Left forelimb (tissue), 1 donor: Measurements from ENCODE around the gene GRB14.
"Not testable (repeated sequence)": the region's sequence is repeated elsewhere in the genome, so short reads cannot be mapped to it uniquely, and the experiment has no call there.

Experiments used
- DNase-seq: peaks from one replicate; pipeline ENCODE4 v3.0.0-alpha.2; 2018; ENCODE audit warnings: low spot score

Gene GRB14

DNA sequence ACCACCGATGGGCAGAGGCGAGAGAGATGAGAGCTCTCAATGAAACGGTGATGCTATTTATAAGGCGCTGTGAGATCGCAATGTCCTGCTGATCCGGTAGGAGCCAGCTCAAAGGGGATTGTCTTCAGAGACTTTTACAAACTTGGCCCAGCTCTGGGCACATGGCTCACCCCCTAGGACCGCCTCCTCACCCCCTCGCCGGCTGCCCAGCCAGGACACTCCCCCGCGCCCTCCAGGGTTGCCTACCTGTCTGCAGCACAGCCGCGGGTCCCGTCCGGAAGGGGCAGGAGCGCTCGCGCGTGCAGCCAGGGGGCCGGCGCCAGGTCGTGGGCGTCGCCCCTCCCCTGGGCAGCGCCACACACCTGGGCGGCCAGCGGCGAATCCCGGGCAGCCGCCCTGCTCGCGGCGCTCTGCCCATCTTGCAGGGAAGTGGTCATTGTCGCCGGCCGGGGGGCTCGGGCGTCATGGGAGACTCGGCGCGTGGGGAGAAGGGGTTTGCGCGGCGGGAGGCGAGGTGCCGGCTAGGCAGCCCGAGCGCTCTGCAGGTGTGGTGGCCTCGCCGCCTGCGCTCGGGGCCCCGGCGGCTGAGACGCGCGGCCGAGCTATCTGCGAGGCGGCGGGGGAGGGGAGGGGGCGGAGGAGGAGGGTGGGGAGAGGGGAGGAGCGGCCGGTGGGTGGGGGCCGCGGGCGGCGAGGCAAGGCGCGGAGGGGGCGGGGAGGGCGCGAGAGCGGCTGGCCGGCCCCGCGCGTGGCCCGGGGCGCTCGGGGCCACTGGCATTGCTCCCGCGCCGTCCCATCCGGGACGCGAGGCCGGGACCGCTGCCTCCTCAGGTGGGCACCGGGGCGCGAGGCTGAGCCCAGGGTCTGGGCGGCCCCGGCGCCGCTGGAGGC, at the start of gene GRB14:
GRB14 (minus strand) TSS at position 610 of the 891 bp plus-strand sequence; CDS start at position 437, 173 bp downstream.
- peak; percentile 67 for DNase-seq

DNA sequence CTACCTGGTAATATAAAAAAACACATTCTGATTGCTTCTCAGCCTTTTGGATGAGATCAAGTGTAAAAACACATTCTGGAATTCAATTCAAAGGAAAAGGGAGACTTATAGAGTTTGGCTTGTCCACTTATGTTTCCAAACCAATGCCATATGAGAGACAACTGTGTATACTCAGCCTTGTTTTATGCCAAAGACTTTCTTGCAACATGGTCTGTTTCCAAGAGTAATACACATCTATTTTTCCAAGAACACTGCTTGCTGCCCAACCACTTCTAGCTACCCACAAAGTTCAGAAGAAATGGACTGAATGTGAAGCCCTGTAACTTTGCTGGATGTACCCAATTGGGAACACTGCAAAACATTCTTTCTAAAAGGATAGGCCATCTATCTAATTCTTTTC, 48.0 kb upstream of the GRB14 start:
- DNase-seq: no peak

DNA sequence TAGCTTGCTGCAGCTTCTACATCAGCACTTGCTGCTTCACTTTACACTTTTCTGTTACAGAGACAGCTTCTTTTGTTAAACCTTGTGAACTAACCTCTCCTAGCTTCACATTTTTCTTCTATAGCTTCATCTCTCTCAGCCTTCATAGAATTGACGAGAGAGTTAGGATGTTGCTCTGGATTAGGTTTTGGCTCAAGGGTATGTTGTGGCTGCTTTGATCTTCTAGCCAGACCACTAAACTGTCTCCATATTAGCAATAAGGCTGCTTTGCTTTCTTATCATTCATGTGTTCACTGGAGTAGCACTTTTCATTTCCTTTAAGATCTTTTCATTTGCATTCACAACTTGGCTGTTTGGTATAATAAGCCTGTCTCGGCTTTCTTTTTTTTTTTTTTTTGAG, 46.3 kb upstream of the GRB14 start:
- no peak for DNase-seq

DNA sequence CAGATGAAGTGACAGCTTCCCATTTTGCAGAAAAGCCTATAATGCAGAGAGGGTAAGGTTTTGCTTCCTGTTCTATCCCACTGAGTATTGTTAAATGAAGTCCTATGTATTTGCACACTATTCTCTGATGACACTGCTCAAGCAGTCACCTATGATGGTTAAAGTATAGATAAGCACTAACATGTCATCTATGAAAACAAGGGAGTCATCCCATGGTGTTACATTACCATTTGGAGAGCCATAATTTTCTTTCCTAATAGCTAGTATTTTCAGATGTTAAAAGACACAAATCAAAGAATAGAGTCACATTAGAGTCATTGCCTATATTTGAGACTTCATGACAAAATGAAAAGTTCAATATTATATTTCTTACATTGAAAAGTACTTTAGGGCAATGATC, 42.8 kb upstream of the GRB14 start:
- no peak for DNase-seq

DNA sequence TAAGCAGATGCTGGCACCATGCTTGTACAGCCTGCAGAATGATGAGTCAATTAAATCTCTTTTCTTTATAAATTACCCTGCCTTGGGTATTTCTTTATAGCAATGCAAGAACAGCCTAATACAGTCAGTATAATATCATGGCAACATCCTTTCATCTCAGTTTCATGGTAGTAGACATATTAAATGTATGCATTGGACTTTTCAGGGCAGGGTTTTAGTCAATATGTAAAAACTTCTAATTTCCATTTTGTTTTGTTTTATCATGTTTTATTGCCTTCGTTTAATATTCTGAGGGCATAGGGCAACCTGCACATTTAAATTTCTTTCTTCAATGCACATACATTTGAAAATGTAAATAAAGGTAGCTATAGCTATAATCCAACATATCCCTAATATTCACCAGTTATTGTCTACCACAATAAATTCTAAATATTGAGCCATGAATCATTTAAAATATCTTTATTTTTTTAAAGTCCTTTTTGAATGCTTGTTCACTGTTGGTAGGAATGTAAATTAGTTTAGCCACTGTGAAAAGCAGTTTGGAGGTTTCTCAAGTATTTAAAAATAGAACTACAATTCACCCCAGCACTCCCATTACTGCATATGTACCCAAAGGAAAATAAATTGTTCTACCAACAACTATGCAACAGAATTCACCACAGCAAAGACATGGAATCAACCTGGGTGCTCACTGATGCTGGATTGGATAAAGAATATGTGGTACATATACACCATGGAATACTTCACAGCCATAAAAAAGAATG, 41.8 kb upstream of the GRB14 start:
- no peak for DNase-seq

DNA sequence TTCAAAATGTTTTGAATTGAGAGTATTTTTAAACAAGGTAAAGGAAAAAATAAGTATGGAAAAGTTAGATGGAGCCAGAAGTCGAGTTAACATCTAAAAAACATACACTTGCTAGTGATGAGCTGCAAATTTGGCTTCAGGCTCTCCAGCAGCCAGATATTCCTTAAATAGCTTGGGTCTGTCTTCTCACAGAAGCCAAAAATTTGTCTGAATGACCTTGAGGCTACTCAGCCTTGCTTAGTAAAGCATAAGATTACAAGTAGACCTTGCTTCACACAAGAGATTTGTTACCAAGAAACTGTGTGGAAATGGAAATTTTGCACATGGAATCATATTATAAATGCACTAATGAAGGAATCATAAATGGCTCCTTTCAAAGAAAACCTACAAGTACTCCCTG, 40.8 kb upstream of the GRB14 start:
- DNase-seq: no peak

DNA sequence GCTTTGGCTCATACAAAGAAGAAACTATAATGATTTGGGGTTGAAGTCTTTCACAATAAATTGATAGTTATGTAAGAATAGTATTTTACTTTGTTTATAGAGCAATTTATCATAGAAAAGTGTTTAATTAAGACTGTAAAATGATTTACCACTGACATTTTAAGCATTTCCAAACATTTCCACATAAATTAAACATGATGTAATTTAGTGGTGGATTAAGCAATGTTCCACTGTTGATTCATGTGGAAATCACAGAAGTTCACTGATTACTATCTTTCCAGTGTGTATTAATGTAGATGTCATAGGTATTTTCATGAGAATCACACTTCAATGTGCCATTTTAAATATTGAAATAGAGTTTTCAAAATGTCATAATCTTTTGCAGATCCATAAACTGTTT, 40.1 kb upstream of the GRB14 start:
- DNase-seq: no peak

DNA sequence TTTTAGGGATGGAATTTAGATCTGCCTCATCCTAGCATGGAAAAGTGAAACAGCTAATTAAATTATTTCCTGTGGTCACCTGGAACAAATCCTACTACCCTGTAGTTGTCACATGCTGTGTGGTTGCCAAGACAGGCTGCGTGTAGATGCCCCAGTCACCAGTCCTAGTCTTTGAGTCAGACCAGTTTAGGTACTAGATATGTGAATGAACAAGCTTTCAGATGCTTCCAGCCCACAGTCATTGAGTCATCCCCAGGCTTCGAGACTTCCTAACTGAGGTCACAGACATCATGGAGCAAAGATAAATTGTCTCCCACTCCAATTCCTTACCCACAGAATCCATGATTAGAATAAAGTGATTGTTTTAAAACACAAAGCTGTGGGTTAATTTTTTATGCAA, 35.8 kb upstream of the GRB14 start:
- DNase-seq: no peak

DNA sequence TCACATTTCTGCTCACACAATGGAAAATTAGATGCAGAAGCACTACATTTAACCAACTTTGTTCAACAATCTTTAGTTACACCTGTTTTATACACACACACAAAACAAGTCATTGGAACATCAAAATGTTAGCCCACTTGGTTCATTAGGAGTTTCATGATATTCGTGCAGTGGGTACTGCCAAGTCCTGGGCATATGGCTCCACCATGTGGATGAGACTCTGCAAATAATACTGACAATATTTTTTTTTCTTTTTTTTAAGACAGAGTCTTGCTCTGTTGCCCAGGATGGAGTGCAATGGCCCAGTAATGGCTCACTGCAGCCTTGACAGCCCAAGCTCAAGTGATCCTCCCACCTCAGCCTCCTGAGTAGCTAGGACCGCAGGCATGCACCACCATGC, 34.5 kb upstream of the GRB14 start:
- DNase-seq: no peak

DNA sequence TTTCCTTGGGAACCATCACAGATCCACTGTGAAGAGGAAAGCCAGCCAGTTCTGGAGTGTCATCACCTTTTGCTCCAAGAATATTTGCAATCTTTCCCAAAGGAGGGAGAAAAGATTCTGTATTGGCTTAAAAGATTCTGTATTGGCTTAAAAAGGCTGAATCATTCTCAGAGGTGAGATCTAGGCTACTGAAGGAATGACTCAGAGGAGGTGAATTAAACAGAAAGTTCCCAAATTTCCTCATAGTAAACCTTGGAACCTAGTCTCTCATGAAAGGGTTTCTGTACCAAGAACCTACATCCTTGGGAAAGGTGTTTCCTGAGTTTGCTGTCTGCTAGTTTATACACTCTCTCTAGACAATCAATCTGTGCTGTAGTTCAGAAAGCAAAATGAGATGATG, 34.1 kb upstream of the GRB14 start:
- no peak for DNase-seq

DNA sequence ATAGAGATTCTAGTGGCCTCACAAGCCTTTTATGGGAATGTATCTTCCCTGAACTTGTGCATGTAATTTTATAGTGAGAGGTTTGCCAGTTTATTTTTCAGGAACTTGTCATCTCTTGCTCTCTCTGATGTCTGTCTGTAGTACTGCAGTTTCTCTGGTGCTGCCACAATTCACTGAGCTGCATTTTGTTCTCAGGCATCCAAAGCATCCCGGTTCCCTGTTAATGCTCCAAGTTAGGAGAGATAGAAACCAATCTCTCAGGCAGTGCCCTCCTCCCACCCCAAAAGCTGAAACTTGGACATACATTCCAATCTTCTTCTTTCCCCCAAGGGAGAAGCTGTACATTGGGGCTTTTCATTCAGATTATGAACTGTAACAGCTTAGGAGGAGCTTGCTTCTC, 30.1 kb upstream of the GRB14 start:
- DNase-seq: no peak

DNA sequence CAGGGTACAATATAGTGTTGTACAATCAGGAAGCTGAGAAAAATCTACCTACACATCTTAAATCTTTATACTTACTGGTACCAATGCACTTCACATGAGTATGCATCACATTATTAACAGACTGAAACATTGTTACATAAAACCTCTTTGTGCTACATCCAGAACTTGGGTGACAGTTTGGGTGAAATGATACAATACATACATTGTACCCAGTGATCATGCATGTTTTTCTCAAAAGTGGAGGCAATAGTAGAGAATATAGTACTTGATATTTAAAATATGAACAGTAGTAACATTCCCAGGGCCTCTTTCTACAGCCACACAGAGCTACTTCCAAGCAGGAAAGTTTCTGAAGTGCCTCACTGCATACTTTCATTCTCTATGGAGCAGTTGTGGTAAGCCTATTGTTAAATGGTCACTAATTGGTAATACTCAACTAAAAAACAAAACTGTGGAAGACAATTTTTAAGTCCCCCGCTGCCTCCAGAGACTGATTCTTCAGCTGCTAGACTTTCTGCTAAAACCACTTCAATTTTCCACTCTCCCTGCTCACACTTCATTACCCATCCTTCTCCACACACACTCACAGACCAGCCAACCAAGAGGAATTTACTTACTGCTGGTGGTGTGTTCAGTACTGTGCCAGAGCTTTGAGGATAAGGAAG, 22.9 kb upstream of the GRB14 start:
- no peak for DNase-seq

DNA sequence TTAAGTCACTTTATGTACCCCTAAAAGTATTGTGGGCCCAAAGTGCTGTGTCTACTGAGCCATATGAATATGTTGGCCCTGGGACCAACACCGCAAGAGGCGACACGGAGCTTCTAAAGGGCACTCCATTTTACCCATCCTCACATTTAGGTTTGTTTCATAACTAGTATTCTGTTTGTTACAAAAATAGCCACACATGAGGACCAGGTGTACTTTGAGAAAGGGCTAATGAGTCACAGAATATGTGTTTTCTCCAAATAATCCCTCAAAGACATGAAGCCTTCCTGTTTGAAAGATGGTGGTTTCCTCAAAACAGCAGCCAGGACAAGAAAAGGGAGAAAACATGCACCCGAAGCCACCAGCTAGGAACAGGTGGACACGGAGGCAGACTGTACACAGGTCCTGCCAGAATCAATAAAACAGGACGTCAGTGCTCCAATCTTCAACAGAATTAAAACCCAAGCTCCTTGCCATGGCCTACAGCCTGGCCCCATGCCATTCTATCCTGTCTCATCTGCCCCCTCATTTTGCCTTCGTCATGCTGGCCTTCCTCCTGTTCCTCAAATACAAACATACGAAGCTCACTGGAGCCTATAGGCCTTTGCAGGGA, 21.8 kb upstream of the GRB14 start:
- no peak for DNase-seq

DNA sequence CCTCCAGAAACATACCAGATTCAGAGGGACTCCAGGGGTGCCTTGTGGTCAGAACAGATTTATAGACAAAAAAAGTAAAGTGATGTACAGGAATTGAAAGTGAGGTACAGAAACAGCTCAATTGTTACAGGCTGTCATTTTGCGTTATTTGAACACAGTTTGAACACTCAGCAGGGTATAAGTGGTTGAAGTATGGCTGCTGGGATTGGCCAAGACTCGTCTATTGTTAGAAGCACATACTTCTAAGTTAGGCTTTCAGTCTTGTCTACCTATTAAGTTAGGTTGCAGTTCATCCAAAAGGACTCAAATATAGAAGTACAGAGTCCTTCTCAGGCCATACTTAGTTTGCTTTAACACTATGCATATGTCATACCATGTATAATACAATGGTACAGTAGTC, 21.0 kb upstream of the GRB14 start:
- no peak for DNase-seq

DNA sequence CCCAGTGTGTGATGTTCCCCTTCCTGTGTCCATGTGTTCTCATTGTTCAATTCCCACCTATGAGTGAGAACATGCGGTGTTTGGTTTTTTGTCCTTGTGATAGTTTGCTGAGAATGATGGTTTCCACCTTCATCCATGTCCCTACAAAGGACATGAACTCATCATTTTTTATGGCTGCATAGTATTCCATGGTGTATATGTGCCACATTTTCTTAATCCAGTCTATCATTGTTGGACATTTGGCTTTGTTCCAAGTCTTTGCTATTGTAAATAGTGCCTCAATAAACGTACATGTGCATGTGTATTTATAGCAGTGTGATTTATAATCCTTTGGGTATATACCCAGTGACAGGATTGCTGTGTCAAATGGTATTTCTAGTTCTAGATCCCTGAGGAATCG, 7.0 kb upstream of the GRB14 start:
- DNase-seq: not testable (repeated sequence)

DNA sequence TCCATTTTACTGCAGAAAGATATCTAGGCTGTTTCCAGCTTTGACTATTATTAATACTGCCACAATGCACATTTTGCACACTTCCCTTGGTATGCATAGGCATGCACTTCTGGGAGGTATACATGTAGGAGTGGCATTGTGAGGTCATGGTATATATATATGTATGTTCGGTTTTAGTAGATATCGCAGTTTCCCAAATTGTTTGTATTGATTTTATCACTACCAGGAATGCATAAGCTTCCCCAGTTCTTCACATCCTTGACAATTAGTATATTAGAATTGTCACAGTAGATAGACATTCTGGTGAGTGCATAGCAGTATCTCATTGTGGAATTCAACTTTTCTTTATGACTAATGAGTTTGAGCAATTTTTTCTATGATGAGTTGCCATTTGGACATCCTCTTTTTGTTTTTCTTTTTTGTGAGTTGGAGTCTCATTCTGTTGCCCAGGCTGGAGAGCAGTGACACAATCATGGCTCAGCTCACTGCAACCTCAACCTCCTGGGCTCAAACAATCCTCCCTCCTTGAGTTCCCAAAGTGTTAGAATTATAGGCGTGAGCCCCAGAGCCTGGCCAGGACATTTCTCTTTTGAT, 4.2 kb upstream of the GRB14 start:
- DNase-seq: no peak

DNA sequence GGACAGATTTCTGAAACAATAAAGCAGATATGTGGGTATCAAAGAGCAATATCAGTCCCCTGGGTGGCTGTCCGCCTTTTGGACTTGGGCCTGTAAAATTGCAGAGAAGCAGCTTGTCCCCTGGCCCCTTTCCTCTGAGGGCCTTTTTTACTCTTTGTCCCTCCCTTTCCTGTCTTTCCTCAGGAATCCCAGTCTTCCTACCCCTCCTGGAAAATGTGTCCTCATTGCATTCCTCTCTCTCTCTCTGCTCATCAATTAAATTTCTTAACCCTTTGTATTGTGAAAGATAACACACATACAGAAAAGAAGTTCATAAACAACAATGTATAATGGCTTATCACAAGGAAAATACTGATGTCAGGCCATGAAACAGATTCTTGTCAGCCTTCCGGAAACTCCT, 3.0 kb upstream of the GRB14 start:
- DNase-seq: no peak

DNA sequence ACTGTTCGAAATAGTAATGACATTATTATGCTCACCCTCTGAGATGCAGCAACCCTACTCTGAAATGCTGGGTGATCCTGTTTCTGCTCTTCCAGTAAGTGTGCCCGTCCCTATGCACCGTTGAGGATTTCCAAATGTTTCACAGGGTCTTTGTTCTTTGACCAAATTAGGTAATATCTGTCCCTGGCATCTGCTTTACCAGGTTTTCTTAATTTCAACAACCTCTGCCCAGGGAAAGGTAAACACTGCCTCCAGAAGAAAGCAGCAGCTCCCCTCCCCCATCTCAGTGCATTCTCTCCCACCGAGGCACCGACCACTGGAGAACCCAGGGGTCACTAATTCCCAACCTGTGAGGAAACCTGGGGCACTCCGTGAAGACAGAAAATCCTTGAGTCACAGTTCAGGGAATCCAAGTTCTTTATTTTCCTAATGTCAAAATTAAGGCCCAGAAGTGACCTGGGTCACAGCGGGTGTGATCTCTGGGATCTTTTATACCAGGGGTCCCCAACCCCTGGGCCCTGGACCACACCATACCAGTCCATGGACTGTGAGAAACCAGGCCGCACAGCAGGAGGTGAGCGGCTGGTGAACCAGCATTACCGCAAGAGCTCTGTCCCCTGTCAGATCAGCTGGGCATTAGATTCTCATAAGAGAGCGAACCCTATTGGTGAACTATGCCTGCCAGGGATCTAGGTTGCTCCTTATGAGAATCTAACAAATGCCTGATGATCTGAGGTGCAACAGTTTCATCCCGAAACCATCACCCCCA, 1.2 kb upstream of the GRB14 start:
- DNase-seq: no peak

DNA sequence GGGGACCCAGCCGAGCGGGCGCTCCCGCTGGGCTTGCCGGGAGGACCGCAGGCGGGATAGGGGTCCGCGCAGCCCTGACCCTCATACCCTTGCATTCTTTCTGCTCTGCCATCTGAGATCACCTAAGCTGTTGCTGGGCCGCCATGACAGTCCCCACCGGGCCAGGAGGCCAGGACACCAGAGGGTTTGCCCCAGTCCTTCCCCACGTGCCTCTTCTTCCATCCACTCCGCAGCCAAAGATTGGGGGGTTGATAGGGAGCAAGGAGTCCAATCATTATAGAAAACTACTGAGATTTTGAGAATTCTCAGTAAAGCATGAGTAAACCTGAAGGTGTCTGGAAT, 453 bp upstream of the GRB14 start:
- DNase-seq: peak; percentile 65

DNA sequence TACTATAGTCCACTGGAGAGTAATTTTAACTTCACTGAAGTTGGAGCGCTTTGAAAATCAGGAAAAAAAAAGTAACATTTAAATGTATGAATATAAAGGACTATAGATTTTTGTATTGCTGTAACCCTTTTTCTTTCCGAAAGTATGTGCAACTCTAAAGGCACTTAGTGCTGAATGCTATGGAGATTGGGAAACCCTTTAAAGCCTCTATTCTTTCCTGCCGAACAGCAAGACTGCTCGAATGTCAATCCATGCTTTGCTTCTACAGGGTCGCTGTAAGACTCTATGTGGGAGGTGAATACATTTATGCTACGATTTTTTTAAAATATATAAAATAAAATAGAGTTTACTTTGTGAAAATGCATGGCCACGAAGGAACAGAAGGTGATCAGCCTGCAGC, 825 bp downstream of the GRB14 start:
- DNase-seq: no peak

DNA sequence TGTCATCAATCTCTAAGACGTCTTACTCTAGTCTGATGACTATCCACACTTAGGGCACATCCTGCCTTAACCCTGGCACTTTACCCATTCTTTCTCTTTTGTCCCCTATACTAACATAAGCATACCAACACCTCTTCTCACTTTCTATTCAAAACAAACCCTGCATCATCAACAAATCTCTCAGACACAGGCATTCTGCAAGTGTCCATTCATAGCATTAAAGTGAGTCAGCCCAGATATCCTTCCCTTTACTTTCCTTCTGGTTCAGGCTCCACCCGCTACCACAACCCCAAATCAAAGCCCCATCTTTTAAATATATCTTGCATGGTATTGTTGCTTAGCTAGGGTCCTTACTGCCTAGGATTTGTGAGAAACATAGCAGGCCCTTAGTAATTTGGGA, 3.8 kb downstream of the GRB14 start:
- no peak for DNase-seq
